ENCODE measurements around the gene LRRC8E.

DNA sequence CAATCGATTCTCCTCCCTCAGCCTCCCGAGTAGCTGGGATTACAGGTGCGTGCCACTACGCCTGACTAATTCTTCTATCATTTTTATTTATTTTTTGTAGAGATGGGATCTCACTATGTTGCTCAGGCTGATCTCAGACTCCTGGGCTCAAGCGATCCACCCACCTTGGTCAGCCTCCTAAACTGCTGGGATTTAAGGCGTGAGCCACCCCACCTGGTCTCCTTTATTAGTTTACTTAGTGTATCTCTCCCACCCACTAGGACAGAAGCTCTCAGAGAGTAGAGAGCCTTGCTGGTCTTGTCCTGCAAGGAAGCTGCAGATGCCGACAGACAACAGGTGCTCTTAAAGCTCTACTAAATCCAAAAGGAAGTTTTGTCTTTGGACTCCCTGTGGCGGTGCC lies 2.5 kb upstream of the LRRC8E start:
- TF ChIP-seq POLR2A (IDR thresholded peaks at IDR 0.05), result no peak
- TF ChIP-seq, protein P1, sequence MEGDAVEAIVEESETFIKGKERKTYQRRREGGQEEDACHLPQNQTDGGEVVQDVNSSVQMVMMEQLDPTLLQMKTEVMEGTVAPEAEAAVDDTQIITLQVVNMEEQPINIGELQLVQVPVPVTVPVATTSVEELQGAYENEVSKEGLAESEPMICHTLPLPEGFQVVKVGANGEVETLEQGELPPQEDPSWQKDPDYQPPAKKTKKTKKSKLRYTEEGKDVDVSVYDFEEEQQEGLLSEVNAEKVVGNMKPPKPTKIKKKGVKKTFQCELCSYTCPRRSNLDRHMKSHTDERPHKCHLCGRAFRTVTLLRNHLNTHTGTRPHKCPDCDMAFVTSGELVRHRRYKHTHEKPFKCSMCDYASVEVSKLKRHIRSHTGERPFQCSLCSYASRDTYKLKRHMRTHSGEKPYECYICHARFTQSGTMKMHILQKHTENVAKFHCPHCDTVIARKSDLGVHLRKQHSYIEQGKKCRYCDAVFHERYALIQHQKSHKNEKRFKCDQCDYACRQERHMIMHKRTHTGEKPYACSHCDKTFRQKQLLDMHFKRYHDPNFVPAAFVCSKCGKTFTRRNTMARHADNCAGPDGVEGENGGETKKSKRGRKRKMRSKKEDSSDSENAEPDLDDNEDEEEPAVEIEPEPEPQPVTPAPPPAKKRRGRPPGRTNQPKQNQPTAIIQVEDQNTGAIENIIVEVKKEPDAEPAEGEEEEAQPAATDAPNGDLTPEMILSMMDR (IDR thresholded peaks at IDR 0.05), result no peak

Measured in uterus (tissue), 2 donors.